Measurements from ENCODE around the gene SLC27A2.

Gene SLC27A2

GRCh38 chr15:50219820-50220219 lies 37.8 kb downstream of the SLC27A2 start:
- no peak for ATAC-seq
- TF ChIP-seq BACH2 (CRISPR knock-in tag; IDR thresholded peaks at IDR 0.05; ENCODE audit: borderline replicate concordance) (no peak), ISL1 (CRISPR knock-in tag; IDR thresholded peaks at IDR 0.05) (no peak), RARB (CRISPR knock-in tag; IDR thresholded peaks at IDR 0.05) (no peak), POU6F1 (CRISPR knock-in tag; IDR thresholded peaks at IDR 0.05; ENCODE audit: borderline replicate concordance, low read depth) (no peak), ZNF565 (CRISPR knock-in tag; conservative IDR thresholded peaks at IDR 0.05; ENCODE audit: low read depth) (no peak), SNAI2 (CRISPR knock-in tag; IDR thresholded peaks at IDR 0.05) (no peak), ZNF8 (CRISPR knock-in tag; IDR thresholded peaks at IDR 0.05) (no peak), GLIS3 (CRISPR knock-in tag; IDR thresholded peaks at IDR 0.05) (no peak), ESRRG (CRISPR knock-in tag; IDR thresholded peaks at IDR 0.05) (no peak), ZFP3 (CRISPR knock-in tag; IDR thresholded peaks at IDR 0.05) (no peak), ZFP30 (CRISPR knock-in tag; IDR thresholded peaks at IDR 0.05) (no peak)
- TF ChIP-seq, protein P1, sequence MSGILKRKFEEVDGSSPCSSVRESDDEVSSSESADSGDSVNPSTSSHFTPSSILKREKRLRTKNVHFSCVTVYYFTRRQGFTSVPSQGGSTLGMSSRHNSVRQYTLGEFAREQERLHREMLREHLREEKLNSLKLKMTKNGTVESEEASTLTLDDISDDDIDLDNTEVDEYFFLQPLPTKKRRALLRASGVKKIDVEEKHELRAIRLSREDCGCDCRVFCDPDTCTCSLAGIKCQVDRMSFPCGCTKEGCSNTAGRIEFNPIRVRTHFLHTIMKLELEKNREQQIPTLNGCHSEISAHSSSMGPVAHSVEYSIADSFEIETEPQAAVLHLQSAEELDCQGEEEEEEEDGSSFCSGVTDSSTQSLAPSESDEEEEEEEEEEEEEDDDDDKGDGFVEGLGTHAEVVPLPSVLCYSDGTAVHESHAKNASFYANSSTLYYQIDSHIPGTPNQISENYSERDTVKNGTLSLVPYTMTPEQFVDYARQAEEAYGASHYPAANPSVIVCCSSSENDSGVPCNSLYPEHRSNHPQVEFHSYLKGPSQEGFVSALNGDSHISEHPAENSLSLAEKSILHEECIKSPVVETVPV (CRISPR knock-in tag; IDR thresholded peaks at IDR 0.05): no peak
- TF ChIP-seq, protein P2, sequence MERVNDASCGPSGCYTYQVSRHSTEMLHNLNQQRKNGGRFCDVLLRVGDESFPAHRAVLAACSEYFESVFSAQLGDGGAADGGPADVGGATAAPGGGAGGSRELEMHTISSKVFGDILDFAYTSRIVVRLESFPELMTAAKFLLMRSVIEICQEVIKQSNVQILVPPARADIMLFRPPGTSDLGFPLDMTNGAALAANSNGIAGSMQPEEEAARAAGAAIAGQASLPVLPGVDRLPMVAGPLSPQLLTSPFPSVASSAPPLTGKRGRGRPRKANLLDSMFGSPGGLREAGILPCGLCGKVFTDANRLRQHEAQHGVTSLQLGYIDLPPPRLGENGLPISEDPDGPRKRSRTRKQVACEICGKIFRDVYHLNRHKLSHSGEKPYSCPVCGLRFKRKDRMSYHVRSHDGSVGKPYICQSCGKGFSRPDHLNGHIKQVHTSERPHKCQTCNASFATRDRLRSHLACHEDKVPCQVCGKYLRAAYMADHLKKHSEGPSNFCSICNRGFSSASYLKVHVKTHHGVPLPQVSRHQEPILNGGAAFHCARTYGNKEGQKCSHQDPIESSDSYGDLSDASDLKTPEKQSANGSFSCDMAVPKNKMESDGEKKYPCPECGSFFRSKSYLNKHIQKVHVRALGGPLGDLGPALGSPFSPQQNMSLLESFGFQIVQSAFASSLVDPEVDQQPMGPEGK (CRISPR knock-in tag; IDR thresholded peaks at IDR 0.05; ENCODE audit: borderline replicate concordance): no peak

DNA sequence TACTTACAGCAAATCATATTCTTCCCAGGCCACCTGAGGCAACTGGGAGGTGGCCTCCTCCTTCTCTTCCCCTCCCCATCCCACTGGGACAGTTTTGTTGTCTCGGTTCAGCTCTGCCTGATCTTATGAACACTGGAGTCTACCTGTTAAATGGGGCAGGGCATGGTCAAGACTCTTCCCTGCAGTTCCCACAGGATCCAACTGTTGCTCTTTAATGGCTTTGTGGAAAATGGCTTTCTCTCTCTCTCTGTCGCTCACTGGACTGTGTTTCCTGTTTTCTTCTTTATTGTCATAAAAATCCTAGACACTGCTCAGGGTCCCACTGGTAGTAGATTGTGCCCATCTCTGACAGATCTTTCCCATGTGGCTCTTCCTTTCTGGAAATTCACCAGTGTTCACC lies 40.2 kb downstream of the SLC27A2 start:
- no peak for ATAC-seq
- no peak for TF ChIP-seq PPARA (CRISPR knock-in tag; IDR thresholded peaks at IDR 0.05; ENCODE audit: borderline replicate concordance)
- TF ChIP-seq, protein P2 (CRISPR knock-in tag; IDR thresholded peaks at IDR 0.05; ENCODE audit: borderline replicate concordance): no peak
- TF ChIP-seq ZNF70 (CRISPR knock-in tag; IDR thresholded peaks at IDR 0.05): no peak
- no peak for TF ChIP-seq OSR1 (CRISPR knock-in tag; IDR thresholded peaks at IDR 0.05)
- TF ChIP-seq TCF4 (CRISPR knock-in tag; IDR thresholded peaks at IDR 0.05; ENCODE audit: borderline replicate concordance): no peak

DNA sequence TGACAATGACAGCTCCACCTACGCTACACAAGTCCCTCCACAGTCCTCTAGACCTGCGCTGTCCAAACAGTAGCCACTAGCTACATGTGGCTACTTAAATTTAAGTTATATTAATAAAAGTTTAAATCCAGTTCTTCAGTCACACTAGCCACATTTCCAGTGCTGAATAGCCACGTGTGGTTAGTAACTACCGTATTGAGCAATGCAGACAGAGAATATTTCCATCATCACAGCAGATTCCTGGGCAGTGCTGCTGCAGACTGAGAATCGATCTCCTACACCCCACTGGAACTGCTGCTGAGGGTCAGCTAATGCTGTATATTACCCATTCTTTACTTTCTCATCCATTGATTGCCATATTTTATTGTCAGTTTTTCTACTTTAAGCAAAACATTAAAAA lies 42.6 kb downstream of the SLC27A2 start:
- TF ChIP-seq CREB5 (CRISPR knock-in tag; IDR thresholded peaks at IDR 0.05; ENCODE audit: low read depth) (no peak), SNAI2 (CRISPR knock-in tag; IDR thresholded peaks at IDR 0.05) (no peak), ISL1 (CRISPR knock-in tag; IDR thresholded peaks at IDR 0.05) (no peak), ESRRG (CRISPR knock-in tag; IDR thresholded peaks at IDR 0.05) (no peak), ZFP3 (CRISPR knock-in tag; IDR thresholded peaks at IDR 0.05) (no peak), ZNF8 (CRISPR knock-in tag; IDR thresholded peaks at IDR 0.05) (no peak), GLIS3 (CRISPR knock-in tag; IDR thresholded peaks at IDR 0.05) (no peak), TCF4 (CRISPR knock-in tag; IDR thresholded peaks at IDR 0.05; ENCODE audit: borderline replicate concordance) (no peak), RARB (CRISPR knock-in tag; IDR thresholded peaks at IDR 0.05) (no peak)
- TF ChIP-seq, protein P3, sequence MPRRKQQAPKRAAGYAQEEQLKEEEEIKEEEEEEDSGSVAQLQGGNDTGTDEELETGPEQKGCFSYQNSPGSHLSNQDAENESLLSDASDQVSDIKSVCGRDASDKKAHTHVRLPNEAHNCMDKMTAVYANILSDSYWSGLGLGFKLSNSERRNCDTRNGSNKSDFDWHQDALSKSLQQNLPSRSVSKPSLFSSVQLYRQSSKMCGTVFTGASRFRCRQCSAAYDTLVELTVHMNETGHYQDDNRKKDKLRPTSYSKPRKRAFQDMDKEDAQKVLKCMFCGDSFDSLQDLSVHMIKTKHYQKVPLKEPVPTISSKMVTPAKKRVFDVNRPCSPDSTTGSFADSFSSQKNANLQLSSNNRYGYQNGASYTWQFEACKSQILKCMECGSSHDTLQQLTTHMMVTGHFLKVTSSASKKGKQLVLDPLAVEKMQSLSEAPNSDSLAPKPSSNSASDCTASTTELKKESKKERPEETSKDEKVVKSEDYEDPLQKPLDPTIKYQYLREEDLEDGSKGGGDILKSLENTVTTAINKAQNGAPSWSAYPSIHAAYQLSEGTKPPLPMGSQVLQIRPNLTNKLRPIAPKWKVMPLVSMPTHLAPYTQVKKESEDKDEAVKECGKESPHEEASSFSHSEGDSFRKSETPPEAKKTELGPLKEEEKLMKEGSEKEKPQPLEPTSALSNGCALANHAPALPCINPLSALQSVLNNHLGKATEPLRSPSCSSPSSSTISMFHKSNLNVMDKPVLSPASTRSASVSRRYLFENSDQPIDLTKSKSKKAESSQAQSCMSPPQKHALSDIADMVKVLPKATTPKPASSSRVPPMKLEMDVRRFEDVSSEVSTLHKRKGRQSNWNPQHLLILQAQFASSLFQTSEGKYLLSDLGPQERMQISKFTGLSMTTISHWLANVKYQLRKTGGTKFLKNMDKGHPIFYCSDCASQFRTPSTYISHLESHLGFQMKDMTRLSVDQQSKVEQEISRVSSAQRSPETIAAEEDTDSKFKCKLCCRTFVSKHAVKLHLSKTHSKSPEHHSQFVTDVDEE (CRISPR knock-in tag; IDR thresholded peaks at IDR 0.05): no peak
- TF ChIP-seq, protein P2 (CRISPR knock-in tag; IDR thresholded peaks at IDR 0.05; ENCODE audit: borderline replicate concordance): no peak
- TF ChIP-seq, protein P1 (CRISPR knock-in tag; IDR thresholded peaks at IDR 0.05): no peak
- ATAC-seq: no peak

All from SK-N-SH treated with all-trans-retinoic acid at 6 μM for 48 hours (cell line).